Large intestine (tissue), 3 donors: ENCODE measurements around the gene GNAI1. TPM values are rescaled to one million over a fixed set of nuclear protein-coding genes. Genes with fewer than 3 reads are reported as not detected.

Source experiments
- DNase-seq, 2 donors: peaks; one replicate each; pipeline versions ENCODE4 v3.0.0 to v3.0.0-alpha.2; 2013
- H3K27ac ChIP-seq: one replicate; pipeline ENCODE4 v1.5.1; 2013; ENCODE audit warnings: low read length
- H3K27me3 ChIP-seq: 2 replicates; pipeline ENCODE4 v1.6.1; 2013; ENCODE audit warnings: low read length; ENCODE audit not compliant: control insufficient read depth, insufficient read depth
- H3K36me3 ChIP-seq: 2 replicates; pipeline ENCODE4 v1.6.1; 2013; ENCODE audit warnings: low read length; ENCODE audit not compliant: control insufficient read depth, insufficient read depth
- H3K4me1 ChIP-seq: one replicate; pipeline ENCODE4 v1.6.1; 2013; ENCODE audit warnings: low read length; ENCODE audit not compliant: control insufficient read depth, insufficient read depth
- H3K4me3 ChIP-seq: one replicate; pipeline ENCODE4 v1.5.1; 2013; ENCODE audit warnings: low read length
- H3K9me3 ChIP-seq: one replicate; pipeline ENCODE4 v1.6.1; 2013; ENCODE audit warnings: mild to moderate bottlenecking, low read depth, low read length, moderate library complexity; ENCODE audit not compliant: control insufficient read depth
- WGBS: methylation state at CpG from one replicate; pipeline ENCODE4 v1.1.5; 2013; ENCODE audit warnings: low lambda C conversion rate; ENCODE audit not compliant: insufficient coverage; 5-methylcytosine and 5-hydroxymethylcytosine counted together
- polyA plus RNA-seq: library from polyadenylated mRNA; unstranded; fragments of 120-200 nt; gene quantifications from one replicate; pipeline ENCODE4 v1.2.1, GENCODE V29; 2013

Gene GNAI1
- polyA plus RNA-seq, 1 donor: 25.4 TPM

- H3K27me3 ChIP-seq: no peaks in the 10 kb centered on the region
- H3K36me3 ChIP-seq: no peaks in the 10 kb centered on the region
- H3K4me1 ChIP-seq: no peaks in the 10 kb centered on the region
- DNase-seq: no peak
- no peaks in the 10 kb centered on the region for H3K9me3 ChIP-seq
- H3K27ac ChIP-seq: no peak overlapping the region
- no peak overlapping the region for H3K4me3 ChIP-seq
- WGBS: no CpG with 5 or more reads among the region's 4 CpGs
Observed at GRCh38 chr7:80247891-80248290, 113.3 kb downstream of the GNAI1 start.

GRCh38 chr7:80249184-80249583, 114.6 kb downstream of the GNAI1 start:
- Histone ChIP-seq H3K9me3 (no peaks in the 10 kb centered on the region), H3K27ac (no peak overlapping the region), H3K4me3 (no peak overlapping the region), H3K27me3 (no peaks in the 10 kb centered on the region), H3K36me3 (no peaks in the 10 kb centered on the region), H3K4me1 (no peaks in the 10 kb centered on the region)
- no peak for DNase-seq

GRCh38 chr7:80249619-80250295, 115.1 kb downstream of the GNAI1 start:
- Histone ChIP-seq H3K36me3 (no peaks in the 10 kb centered on the region), H3K4me3 (no peak overlapping the region), H3K9me3 (no peaks in the 10 kb centered on the region), H3K27ac (no peak overlapping the region), H3K27me3 (no peaks in the 10 kb centered on the region), H3K4me1 (no peaks in the 10 kb centered on the region)
- 38% methylated on average over 2 of the region's 2 CpGs for WGBS
- DNase-seq: no peak

GRCh38 chr7:80253237-80253636, 118.6 kb downstream of the GNAI1 start:
- Histone ChIP-seq H3K27me3 (no peaks in the 10 kb centered on the region), H3K4me3 (no peak overlapping the region), H3K27ac (no peak overlapping the region), H3K36me3 (no peaks in the 10 kb centered on the region), H3K4me1 (no peaks in the 10 kb centered on the region), H3K9me3 (no peaks in the 10 kb centered on the region)
- WGBS: no CpG with 5 or more reads among the region's 4 CpGs
- DNase-seq: no peak

GRCh38 chr7:80253653-80254052, 119.0 kb downstream of the GNAI1 start:
- no peaks in the 10 kb centered on the region for H3K36me3 ChIP-seq
- 86% methylated on average over 2 of the region's 2 CpGs for WGBS
- no peak for DNase-seq
- H3K4me3 ChIP-seq: no peak overlapping the region
- no peaks in the 10 kb centered on the region for H3K4me1 ChIP-seq
- H3K9me3 ChIP-seq: no peaks in the 10 kb centered on the region
- no peak overlapping the region for H3K27ac ChIP-seq
- no peaks in the 10 kb centered on the region for H3K27me3 ChIP-seq

GRCh38 chr7:80255656-80256055, 121.0 kb downstream of the GNAI1 start:
- H3K4me3 ChIP-seq: no peak overlapping the region
- H3K27ac ChIP-seq: no peak overlapping the region
- H3K4me1 ChIP-seq: no peaks in the 10 kb centered on the region
- H3K9me3 ChIP-seq: no peaks in the 10 kb centered on the region
- H3K36me3 ChIP-seq: no peaks in the 10 kb centered on the region
- H3K27me3 ChIP-seq: no peaks in the 10 kb centered on the region
- DNase-seq: no peak
- 100% methylated on average over 1 of the region's 1 CpG for WGBS

GRCh38 chr7:80257756-80258155, 123.1 kb downstream of the GNAI1 start:
- DNase-seq: no peak
- H3K27me3 ChIP-seq: no peaks in the 10 kb centered on the region
- H3K9me3 ChIP-seq: no peaks in the 10 kb centered on the region
- no peak overlapping the region for H3K4me3 ChIP-seq
- 88% methylated on average over 2 of the region's 3 CpGs for WGBS
- H3K4me1 ChIP-seq: no peaks in the 10 kb centered on the region
- H3K27ac ChIP-seq: no peak overlapping the region
- H3K36me3 ChIP-seq: no peaks in the 10 kb centered on the region

GRCh38 chr7:80260606-80261005, 126.0 kb downstream of the GNAI1 start:
- H3K4me3 ChIP-seq: no peak overlapping the region
- no peak for DNase-seq
- H3K27me3 ChIP-seq: no peaks in the 10 kb centered on the region
- no peak overlapping the region for H3K27ac ChIP-seq
- H3K36me3 ChIP-seq: no peaks in the 10 kb centered on the region
- no peaks in the 10 kb centered on the region for H3K4me1 ChIP-seq
- no peaks in the 10 kb centered on the region for H3K9me3 ChIP-seq

- no peaks in the 10 kb centered on the region for H3K9me3 ChIP-seq
- DNase-seq: no peak
- no peaks in the 10 kb centered on the region for H3K27me3 ChIP-seq
- no peak overlapping the region for H3K4me3 ChIP-seq
- H3K4me1 ChIP-seq: no peaks in the 10 kb centered on the region
- H3K27ac ChIP-seq: no peak overlapping the region
- WGBS: 88% methylated on average over 1 of the region's 4 CpGs
- H3K36me3 ChIP-seq: no peaks in the 10 kb centered on the region
Observed at GRCh38 chr7:80263333-80263732, 128.7 kb downstream of the GNAI1 start.

GRCh38 chr7:80263821-80264220, 129.2 kb downstream of the GNAI1 start:
- H3K27ac ChIP-seq: no peak overlapping the region
- H3K27me3 ChIP-seq: no peaks in the 10 kb centered on the region
- H3K9me3 ChIP-seq: no peaks in the 10 kb centered on the region
- H3K4me1 ChIP-seq: no peaks in the 10 kb centered on the region
- H3K36me3 ChIP-seq: no peaks in the 10 kb centered on the region
- no peak overlapping the region for H3K4me3 ChIP-seq
- no CpG with 5 or more reads among the region's 2 CpGs for WGBS
- DNase-seq: no peak

- H3K4me3 ChIP-seq: no peak overlapping the region
- H3K9me3 ChIP-seq: no peaks in the 10 kb centered on the region
- 84% methylated on average over 2 of the region's 6 CpGs for WGBS
- no peak for DNase-seq
- no peaks in the 10 kb centered on the region for H3K36me3 ChIP-seq
- H3K27me3 ChIP-seq: no peaks in the 10 kb centered on the region
- H3K27ac ChIP-seq: no peak overlapping the region
- no peaks in the 10 kb centered on the region for H3K4me1 ChIP-seq
Observed at GRCh38 chr7:80264769-80265495, 130.3 kb downstream of the GNAI1 start.
